Ishikawa (cell line): ENCODE measurements around the gene BAD.
A peak's percentile ranks its signal among the peaks of the same experiment; 100 is the strongest.

Experiments
- CEBPB ChIP-seq: IDR thresholded peaks from 2 replicates; pipeline ENCODE4 v1.6.1; 2012
- CREB1 ChIP-seq: IDR thresholded peaks from 2 replicates; pipeline ENCODE4 v1.6.1; 2012; ENCODE audit warnings: low read depth
- EGR1 ChIP-seq: IDR thresholded peaks from 2 replicates; pipeline ENCODE4 v1.6.1; 2012
- EP300 ChIP-seq: IDR thresholded peaks from 2 replicates; pipeline ENCODE4 v1.6.1; 2012; ENCODE audit warnings: borderline replicate concordance
- FOXM1 ChIP-seq: IDR thresholded peaks from 2 replicates; pipeline ENCODE4 v1.6.1; 2012; ENCODE audit warnings: low read depth, borderline replicate concordance
- MAX ChIP-seq: IDR thresholded peaks from 2 replicates; pipeline ENCODE4 v1.6.1; 2012
- NFIC ChIP-seq: IDR thresholded peaks from 2 replicates; pipeline ENCODE4 v1.6.1; 2012
- RAD21 ChIP-seq: IDR thresholded peaks from 2 replicates; pipeline ENCODE4 v1.6.1; 2012; ENCODE audit warnings: low read depth
- REST ChIP-seq: IDR thresholded peaks from 2 replicates; pipeline ENCODE4 v1.6.1; 2012; ENCODE audit warnings: low read depth, mild to moderate bottlenecking
- TAF1 ChIP-seq: IDR thresholded peaks from 2 replicates; pipeline ENCODE4 v1.6.1; 2012; ENCODE audit warnings: low read depth, mild to moderate bottlenecking
- TCF12 ChIP-seq: IDR thresholded peaks from 2 replicates; pipeline ENCODE4 v1.6.1; 2012; ENCODE audit warnings: low read depth
- TEAD4 ChIP-seq: IDR thresholded peaks from 2 replicates; pipeline ENCODE4 v1.6.1; 2012
- USF1 ChIP-seq: IDR thresholded peaks from 2 replicates; pipeline ENCODE4 v1.6.1; 2012
- YY1 ChIP-seq: IDR thresholded peaks from 2 replicates; pipeline ENCODE4 v1.6.1; 2012; ENCODE audit warnings: low read depth
- ZBTB7A ChIP-seq: IDR thresholded peaks from 2 replicates; pipeline ENCODE4 v1.6.1; 2012; ENCODE audit warnings: low read depth

The BAD gene

GRCh38 chr11:64226507-64227051, 57.9 kb downstream of the BAD start:
- no peak for TF ChIP-seq ZBTB7A
- TF ChIP-seq MAX = 0 out of 2 replicates have a peak, but pooled peaks have one; percentile 14
- TF ChIP-seq CEBPB = no peak

GRCh38 chr11:64225608-64226506, 58.6 kb downstream of the BAD start, which contains the start of the genes NUDT22 and TRPT1:
Gene NUDT22, plus strand, starts transcription at chr11:64226274. Its CDS starts 379 bp downstream, at chr11:64226653.
Gene TRPT1, minus strand, starts transcription at chr11:64226186. Its CDS starts 326 bp downstream, at chr11:64225860.
- TF ChIP-seq YY1 (no peak), EP300 (no peak), TAF1 (peak; percentile 77), CEBPB (no peak), FOXM1 (no peak), TCF12 (no peak), EGR1 (no peak), RAD21 (no peak), REST (no peak), ZBTB7A (peak; percentile 98), TEAD4 (peak; percentile 5; the same call in 1 of the 2 replicates), USF1 (0 out of 2 replicates have a peak, but pooled peaks have one; percentile 17), CREB1 (0 out of 2 replicates have a peak, but pooled peaks have one; percentile 23), MAX (peak; percentile 51; the same call in 1 of the 2 replicates), NFIC (no peak)

GRCh38 chr11:64224891-64225607, 59.4 kb downstream of the BAD start:
- TF ChIP-seq CEBPB = no peak

GRCh38 chr11:64224151-64224890, 60.1 kb downstream of the BAD start:
- TF ChIP-seq TEAD4 = no peak
- TF ChIP-seq EP300 = no peak
- TF ChIP-seq MAX = no peak
- no peak for TF ChIP-seq CREB1
- TF ChIP-seq FOXM1 = no peak
- no peak for TF ChIP-seq EGR1

- no peak for TF ChIP-seq TAF1
- TF ChIP-seq ZBTB7A = no peak
- no peak for TF ChIP-seq CREB1
- no peak for TF ChIP-seq TCF12
- no peak for TF ChIP-seq YY1
- TF ChIP-seq RAD21 = no peak
- TF ChIP-seq FOXM1 = no peak
- no peak for TF ChIP-seq EP300
- no peak for TF ChIP-seq CEBPB
- no peak for TF ChIP-seq MAX
- no peak for TF ChIP-seq TEAD4
- no peak for TF ChIP-seq USF1
- no peak for TF ChIP-seq EGR1
- no peak for TF ChIP-seq NFIC
- no peak for TF ChIP-seq REST
Observed at GRCh38 chr11:64223001-64223651, 61.3 kb downstream of the BAD start.
